Jurkat, Clone E6-1 (cell line): ENCODE measurements around the gene SARS1.

ENCODE experiments used
- DNase-seq: peaks from one replicate; pipeline ENCODE4 v3.0.0-alpha.2; 2011; ENCODE audit warnings: low read depth, low spot score
- H3K4me3 ChIP-seq: 2 replicates; pipeline ENCODE4 v1.5.1; 2011; ENCODE audit warnings: mild to moderate bottlenecking, low read length, control low read depth, moderate library complexity

SARS1 gene

DNA sequence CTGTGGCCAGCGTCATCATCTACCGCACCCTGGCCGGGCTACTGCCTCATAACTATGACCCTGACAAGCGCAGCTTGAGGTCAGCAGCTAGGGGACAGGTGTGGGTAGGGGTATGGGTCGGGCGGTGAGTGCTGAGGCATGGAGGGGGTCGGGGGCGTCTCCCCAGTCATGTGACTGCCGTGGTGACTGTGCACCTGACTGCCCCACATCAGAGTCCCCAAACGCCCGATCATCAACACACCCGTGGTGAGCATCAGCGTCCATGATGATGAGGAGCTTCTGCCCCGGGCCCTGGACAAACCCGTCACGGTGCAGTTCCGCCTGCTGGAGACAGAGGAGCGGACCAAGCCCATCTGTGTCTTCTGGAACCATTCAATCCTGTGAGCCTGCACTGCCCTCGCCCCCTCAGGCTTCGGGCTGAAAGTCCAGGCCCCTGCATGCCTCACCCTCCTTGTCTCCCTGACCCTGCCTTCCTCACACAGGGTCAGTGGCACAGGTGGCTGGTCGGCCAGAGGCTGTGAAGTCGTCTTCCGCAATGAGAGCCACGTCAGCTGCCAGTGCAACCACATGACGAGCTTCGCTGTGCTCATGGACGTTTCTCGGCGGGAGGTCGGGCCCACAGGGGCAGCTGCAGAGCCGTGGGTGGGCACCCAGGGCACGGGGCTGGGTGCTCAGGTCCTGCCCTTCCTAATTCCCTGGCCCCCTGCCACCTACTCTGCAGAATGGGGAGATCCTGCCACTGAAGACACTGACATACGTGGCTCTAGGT is 55.7 kb downstream of the SARS1 start:
- no peak overlapping the region for H3K4me3 ChIP-seq
- DNase-seq: no peak

DNA sequence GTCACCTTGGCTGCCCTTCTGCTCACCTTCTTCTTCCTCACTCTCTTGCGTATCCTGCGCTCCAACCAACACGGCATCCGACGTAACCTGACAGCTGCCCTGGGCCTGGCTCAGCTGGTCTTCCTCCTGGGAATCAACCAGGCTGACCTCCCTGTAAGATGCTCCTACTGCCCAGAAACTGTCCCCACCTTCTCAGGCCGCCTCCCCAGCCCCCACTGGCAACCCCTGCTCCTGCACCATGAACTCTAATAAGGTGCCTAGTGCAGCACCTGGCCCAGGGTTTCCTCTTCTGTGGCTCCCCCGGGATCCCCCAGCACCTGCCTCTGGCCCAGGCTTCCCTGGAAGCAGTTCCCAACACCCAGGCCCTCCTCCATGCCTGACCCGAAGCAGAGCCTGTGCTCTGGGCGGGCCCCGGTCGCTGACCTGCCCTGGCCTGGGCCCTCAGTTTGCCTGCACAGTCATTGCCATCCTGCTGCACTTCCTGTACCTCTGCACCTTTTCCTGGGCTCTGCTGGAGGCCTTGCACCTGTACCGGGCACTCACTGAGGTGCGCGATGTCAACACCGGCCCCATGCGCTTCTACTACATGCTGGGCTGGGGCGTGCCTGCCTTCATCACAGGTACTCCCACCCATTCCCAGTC is 56.4 kb downstream of the SARS1 start:
- DNase-seq: no peak
- H3K4me3 ChIP-seq: no peak overlapping the region

- H3K4me3 ChIP-seq: no peak overlapping the region
- no peak for DNase-seq
These were observed 57.1 kb downstream of the SARS1 start for GRCh38 chr1:109270623-109271317.

- no peak for DNase-seq
- no peak overlapping the region for H3K4me3 ChIP-seq
These were observed 57.7 kb downstream of the SARS1 start for GRCh38 chr1:109271458-109271857.

GRCh38 chr1:109272021-109272799 is 58.5 kb downstream of the SARS1 start:
- H3K4me3 ChIP-seq: no peak overlapping the region
- no peak for DNase-seq

DNA sequence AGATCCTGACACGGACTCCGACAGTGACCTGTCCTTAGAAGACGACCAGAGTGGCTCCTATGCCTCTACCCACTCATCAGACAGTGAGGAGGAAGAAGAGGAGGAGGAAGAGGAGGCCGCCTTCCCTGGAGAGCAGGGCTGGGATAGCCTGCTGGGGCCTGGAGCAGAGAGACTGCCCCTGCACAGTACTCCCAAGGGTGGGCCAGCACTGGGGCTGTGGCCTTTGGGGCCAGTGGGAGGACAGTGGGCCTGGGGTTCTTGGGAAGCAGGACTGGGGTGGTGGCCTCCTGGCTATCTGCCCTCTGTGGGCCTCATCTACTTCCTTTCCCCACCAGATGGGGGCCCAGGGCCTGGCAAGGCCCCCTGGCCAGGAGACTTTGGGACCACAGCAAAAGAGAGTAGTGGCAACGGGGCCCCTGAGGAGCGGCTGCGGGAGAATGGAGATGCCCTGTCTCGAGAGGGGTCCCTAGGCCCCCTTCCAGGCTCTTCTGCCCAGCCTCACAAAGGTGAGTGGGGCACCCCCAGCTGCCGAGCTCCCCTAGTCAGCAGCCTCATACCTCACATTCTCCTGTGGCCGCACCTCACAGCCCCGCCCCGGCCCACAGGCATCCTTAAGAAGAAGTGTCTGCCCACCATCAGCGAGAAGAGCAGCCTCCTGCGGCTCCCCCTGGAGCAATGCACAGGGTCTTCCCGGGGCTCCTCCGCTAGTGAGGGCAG is 59.3 kb downstream of the SARS1 start:
- DNase-seq: no peak

GRCh38 chr1:109273570-109274288 is 60.0 kb downstream of the SARS1 start:
- no peak for DNase-seq
- H3K4me3 ChIP-seq: no peak overlapping the region

More for the DNA sequence above, 59.3 kb downstream of the SARS1 start:
- no peak overlapping the region for H3K4me3 ChIP-seq

DNA sequence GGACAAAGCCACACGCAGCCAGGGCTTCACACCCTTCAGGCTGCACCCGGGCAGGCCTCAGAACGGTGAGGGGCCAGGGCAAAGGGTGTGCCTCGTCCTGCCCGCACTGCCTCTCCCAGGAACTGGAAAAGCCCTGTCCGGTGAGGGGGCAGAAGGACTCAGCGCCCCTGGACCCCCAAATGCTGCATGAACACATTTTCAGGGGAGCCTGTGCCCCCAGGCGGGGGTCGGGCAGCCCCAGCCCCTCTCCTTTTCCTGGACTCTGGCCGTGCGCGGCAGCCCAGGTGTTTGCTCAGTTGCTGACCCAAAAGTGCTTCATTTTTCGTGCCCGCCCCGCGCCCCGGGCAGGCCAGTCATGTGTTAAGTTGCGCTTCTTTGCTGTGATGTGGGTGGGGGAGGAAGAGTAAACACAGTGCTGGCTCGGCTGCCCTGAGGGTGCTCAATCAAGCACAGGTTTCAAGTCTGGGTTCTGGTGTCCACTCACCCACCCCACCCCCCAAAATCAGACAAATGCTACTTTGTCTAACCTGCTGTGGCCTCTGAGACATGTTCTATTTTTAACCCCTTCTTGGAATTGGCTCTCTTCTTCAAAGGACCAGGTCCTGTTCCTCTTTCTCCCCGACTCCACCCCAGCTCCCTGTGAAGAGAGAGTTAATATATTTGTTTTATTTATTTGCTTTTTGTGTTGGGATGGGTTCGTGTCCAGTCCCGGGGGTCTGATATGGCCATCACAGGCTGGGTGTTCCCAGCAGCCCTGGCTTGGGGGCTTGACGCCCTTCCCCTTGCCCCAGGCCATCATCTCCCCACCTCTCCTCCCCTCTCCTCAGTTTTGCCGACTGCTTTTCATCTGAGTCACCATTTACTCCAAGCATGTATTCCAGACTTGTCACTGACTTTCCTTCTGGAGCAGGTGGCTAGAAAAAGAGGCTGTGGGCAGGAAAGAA is 61.1 kb downstream of the SARS1 start:
- H3K4me3 ChIP-seq: no peak overlapping the region
- DNase-seq: no peak

GRCh38 chr1:109275706-109276345 is 62.1 kb downstream of the SARS1 start:
- no peak for DNase-seq
- no peak overlapping the region for H3K4me3 ChIP-seq

GRCh38 chr1:109277434-109278204 is 63.9 kb downstream of the SARS1 start:
- DNase-seq: peak; percentile 48
- H3K4me3 ChIP-seq: no peak overlapping the region

- no peak for DNase-seq
- H3K4me3 ChIP-seq: no peak overlapping the region
These were observed 66.0 kb downstream of the SARS1 start for GRCh38 chr1:109279615-109280278.

DNA sequence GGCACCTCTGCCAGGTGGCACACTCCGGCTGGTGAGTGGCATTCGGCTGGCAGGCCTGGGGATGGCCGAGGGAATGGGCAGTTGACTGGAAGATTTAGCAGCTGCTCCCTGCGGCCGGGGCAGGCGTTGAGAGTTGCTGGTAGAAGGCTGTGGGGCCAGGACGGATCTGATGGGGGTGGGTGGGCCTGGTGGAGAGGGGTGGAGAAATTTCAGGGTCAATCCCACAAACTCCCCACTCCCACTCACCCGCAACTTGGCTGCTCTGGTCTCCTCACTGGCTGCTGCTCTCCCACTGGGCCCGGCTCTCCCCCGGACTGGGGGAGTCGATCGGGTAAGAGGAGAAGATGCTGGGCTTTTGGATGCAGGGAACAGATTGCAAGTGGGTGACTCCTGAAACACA is 67.1 kb downstream of the SARS1 start:
- no peak for DNase-seq
- H3K4me3 ChIP-seq: no peak overlapping the region

GRCh38 chr1:109281680-109282496 is 68.2 kb downstream of the SARS1 start:
- no peak for DNase-seq
- peak overlapping the region; percentile 88 for H3K4me3 ChIP-seq

GRCh38 chr1:109282497-109282951 is 68.8 kb downstream of the SARS1 start:
- no peak for DNase-seq
- peak overlapping the region; percentile 88 for H3K4me3 ChIP-seq
